Esophagus squamous epithelium (tissue), 4 donors: ENCODE data around the gene SYNRG.

Experiments used
- POLR2A ChIP-seq, 4 donors: fragments of 450-650 bp; IDR thresholded peaks; one replicate each; pipeline ENCODE4 v1.6.1; 2017; ENCODE audit warnings: antibody characterized with exemption in 4 of 4, mild to moderate bottlenecking in 4 of 4, moderate library complexity in 3 of 4
- TF ChIP-seq, protein P1 (sequence below), 6 experiments: fragments of 450-650 bp in 4 of 6; fragments of 200-600 bp in 2 of 6; sonication (generic) in 2 of 6; IDR thresholded peaks; one replicate each; pipeline ENCODE4 v1.5.1; 2016 to 2019; ENCODE audit warnings: antibody characterized with exemption in 6 of 6, mild to moderate bottlenecking in 4 of 6, moderate library complexity in 4 of 6

GRCh38 chr17:37520174-37520573 is 89.0 kb downstream of the SYNRG start:
- TF ChIP-seq, protein P1, sequence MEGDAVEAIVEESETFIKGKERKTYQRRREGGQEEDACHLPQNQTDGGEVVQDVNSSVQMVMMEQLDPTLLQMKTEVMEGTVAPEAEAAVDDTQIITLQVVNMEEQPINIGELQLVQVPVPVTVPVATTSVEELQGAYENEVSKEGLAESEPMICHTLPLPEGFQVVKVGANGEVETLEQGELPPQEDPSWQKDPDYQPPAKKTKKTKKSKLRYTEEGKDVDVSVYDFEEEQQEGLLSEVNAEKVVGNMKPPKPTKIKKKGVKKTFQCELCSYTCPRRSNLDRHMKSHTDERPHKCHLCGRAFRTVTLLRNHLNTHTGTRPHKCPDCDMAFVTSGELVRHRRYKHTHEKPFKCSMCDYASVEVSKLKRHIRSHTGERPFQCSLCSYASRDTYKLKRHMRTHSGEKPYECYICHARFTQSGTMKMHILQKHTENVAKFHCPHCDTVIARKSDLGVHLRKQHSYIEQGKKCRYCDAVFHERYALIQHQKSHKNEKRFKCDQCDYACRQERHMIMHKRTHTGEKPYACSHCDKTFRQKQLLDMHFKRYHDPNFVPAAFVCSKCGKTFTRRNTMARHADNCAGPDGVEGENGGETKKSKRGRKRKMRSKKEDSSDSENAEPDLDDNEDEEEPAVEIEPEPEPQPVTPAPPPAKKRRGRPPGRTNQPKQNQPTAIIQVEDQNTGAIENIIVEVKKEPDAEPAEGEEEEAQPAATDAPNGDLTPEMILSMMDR (IDR thresholded peaks at IDR 0.05), result no peak
- TF ChIP-seq POLR2A (IDR thresholded peaks at IDR 0.05), result no peak
